Fibroblast of villous mesenchyme (primary cell): ENCODE data around the gene MAP2K5. TPM values are rescaled to one million over a fixed set of nuclear protein-coding genes. Genes with fewer than 3 reads are reported as not detected.
A peak's percentile ranks its signal among the peaks of the same experiment; 100 is the strongest.

ENCODE experiments used
- DNase-seq: peaks from one replicate; pipeline ENCODE4 v3.0.0-alpha.2; 2010; ENCODE audit warnings: low read depth
- H3K4me3 ChIP-seq: 2 replicates; pipeline ENCODE4 v1.5.1; 2011; ENCODE audit warnings: low read depth, mild to moderate bottlenecking, low read length
- total RNA-seq: library from RNA; depleted of rRNA; stranded (reverse); fragments of >200 nt; gene quantifications from 2 replicates; pipeline ENCODE4 v1.2.3, GENCODE V29; 2012
- TF ChIP-seq, protein P1 (sequence below): IDR thresholded peaks from 2 replicates; pipeline ENCODE4 v1.5.1; 2012; ENCODE audit warnings: low read depth, mild to moderate bottlenecking, low read length; ENCODE audit not compliant: insufficient read depth

The MAP2K5 gene
- total RNA-seq, 1 donor = 6.9 TPM

DNA sequence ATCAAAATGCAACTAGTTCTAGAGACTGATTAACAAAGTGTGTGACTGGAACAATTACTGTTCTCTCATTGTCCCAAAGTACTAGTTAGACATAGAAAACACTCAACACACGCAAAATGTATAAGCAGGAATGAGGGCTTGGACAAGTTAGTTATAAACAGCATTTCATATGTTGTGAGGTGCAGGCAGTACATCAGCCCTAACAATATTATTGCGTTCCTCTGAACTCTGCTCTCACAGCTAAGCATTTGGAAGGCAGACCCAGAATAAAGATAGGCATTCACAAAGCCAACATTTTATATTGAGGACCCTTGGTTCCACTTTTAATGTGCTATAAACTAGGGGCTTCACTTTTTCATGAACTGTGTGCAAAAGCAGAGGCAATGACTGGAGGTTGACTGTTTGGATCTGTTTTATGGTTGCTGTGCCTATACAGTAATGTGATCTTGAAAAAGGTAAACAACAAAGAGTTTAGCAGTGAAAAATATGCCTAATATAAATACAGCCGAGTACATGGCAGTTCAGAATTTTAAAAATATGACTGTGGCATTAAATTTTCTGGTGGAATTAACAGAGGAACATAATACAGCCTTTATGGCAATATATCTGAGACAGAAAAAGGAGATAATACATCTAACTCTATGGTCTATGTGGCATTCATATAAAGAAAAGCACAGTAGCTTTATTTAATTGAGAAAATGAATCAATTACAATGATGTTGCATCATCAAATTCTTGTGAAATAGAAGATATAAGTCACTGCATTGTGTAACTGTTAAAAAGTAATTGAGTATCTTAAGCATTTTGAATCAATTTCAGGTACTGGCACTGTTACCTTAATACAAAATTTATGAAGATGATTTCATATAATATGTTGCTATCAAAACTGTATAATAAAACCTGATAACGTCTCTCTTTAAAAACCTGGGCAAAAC, 202.8 kb downstream of the MAP2K5 start:
- no peak overlapping the region for H3K4me3 ChIP-seq
- DNase-seq = peak; percentile 49
- TF ChIP-seq, protein P1, sequence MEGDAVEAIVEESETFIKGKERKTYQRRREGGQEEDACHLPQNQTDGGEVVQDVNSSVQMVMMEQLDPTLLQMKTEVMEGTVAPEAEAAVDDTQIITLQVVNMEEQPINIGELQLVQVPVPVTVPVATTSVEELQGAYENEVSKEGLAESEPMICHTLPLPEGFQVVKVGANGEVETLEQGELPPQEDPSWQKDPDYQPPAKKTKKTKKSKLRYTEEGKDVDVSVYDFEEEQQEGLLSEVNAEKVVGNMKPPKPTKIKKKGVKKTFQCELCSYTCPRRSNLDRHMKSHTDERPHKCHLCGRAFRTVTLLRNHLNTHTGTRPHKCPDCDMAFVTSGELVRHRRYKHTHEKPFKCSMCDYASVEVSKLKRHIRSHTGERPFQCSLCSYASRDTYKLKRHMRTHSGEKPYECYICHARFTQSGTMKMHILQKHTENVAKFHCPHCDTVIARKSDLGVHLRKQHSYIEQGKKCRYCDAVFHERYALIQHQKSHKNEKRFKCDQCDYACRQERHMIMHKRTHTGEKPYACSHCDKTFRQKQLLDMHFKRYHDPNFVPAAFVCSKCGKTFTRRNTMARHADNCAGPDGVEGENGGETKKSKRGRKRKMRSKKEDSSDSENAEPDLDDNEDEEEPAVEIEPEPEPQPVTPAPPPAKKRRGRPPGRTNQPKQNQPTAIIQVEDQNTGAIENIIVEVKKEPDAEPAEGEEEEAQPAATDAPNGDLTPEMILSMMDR = no peak

DNA sequence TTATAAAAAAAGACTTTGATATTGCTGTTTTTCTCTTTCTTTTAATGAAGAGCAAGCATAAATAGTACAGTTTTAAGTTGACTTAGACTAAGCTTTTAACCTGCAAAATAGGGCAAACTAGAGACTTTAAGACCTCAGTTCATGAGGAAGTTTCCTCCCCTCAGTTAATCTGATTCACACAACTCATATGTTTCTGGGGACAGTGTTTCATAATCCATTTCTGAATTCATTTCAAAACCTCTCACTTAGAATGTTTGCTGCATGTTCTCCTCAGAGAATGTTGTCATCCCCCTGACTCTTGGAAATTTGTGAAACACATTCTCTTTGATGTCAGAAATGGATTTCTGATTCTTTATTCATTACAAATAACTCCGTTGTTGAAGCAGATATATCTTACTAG, 203.5 kb downstream of the MAP2K5 start:
- H3K4me3 ChIP-seq = no peak overlapping the region
- peak; percentile 67 for DNase-seq
- TF ChIP-seq, protein P1 = no peak

DNA sequence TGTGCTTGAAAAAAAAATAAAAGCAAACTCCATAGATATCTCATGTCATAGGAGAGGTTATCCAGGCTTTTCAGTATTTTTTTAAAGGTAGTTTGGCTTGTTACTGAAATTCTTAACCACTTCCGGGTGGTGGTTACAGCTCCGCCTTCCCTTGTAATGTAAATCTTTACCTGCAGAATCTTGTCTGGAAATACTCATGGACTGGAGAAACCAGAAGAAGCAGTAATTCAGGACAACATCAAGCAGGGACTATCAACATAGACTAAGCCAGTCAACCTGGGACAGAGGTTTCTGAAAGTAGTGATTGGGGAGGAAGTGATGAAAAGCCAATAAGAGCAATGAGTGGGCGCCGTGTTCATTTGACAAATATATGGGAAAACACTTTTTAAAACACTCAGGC, 203.9 kb downstream of the MAP2K5 start:
- TF ChIP-seq, protein P1 = no peak
- no peak for DNase-seq

DNA sequence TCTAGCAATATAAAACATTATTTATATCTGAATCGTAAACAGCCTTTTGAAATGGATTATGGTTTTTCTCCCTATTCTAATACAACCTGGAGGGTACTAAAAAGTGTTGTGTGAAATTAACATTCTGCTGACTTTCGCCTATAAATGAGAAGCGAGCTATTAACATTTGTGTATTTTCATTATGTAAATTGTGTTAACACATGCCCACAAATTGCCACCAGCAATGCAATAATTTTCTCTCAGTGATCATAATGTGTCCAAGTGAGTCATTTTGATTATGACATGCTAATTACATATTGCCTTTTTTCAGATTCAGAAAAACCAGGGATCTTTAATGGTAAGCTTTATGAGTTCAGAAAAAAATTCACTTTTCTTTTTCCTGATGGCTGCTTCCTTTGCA, 205.4 kb downstream of the MAP2K5 start:
- no peak overlapping the region for H3K4me3 ChIP-seq
- TF ChIP-seq, protein P1 = no peak
- no peak for DNase-seq

More for the DNA sequence above, 203.9 kb downstream of the MAP2K5 start:
- no peak overlapping the region for H3K4me3 ChIP-seq

DNA sequence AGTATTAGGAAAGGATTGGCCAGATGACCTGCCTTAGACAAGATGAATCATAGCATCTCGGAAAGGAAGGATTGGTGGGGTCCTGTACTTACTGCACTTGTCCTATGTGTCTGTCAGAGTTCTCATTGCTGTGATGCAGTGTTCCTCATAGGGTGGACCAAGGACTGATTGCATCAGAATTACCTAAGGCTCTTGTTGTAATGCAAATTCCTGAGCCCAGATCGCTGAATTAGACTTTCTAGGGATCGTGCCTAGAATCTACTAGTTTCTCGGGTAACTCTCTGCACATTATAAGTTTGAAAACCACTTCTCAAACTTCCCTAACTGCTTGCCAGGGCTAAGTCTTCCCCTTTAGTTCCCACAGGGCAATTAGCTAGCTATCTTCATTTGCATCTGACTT, 207.9 kb downstream of the MAP2K5 start:
- TF ChIP-seq, protein P1 = no peak
- no peak for DNase-seq
- H3K4me3 ChIP-seq = no peak overlapping the region

GRCh38 chr15:67753891-67754290, 211.4 kb downstream of the MAP2K5 start:
- no peak overlapping the region for H3K4me3 ChIP-seq
- TF ChIP-seq, protein P1 = no peak
- DNase-seq = no peak
